H1 (cell line): Measurements from ENCODE around the gene SLC25A42. TPM values are rescaled to one million over a fixed set of nuclear protein-coding genes. Genes with fewer than 3 reads are reported as not detected.

Experiments
- CTCF ChIA-PET: fragments of 300-600 bp; sonication (Branson Sonifier 250); formaldehyde crosslinking; loops from one replicate; lab custom pipeline; 2021; ENCODE audit not compliant: partially characterized antibody; lab: Charles Lee
- POLR2A ChIA-PET: fragments of 300-600 bp; sonication (Branson Sonifier 250); formaldehyde crosslinking; loops from one replicate; lab custom pipeline; 2021; ENCODE audit warnings: inconsistent platforms; ENCODE audit not compliant: partially characterized antibody; lab: Charles Lee
- DNase-seq, 2 experiments: peaks; one replicate each; pipeline versions ENCODE4 v3.0.0 to v3.0.0-alpha.2; 2010 to 2022; ENCODE audit warnings: low spot score in 2 of 2, low read depth in 1 of 2, mixed read lengths in 1 of 2
- FAIRE-seq: peaks from 2 replicates; lab custom pipeline; 2011; peaks lifted over from hg19 to GRCh38; lab: Jason Lieb, UNC
- H2AFZ ChIP-seq: 2 replicates; pipeline ENCODE4 v1.8.1; 2012; ENCODE audit warnings: low read length, inconsistent platforms
- H2AK5ac ChIP-seq: 2 replicates; pipeline ENCODE4 v1.6.1; 2013; ENCODE audit warnings: low read depth, low read length
- H2BK120ac ChIP-seq: replicated peaks from 2 replicates; pipeline ENCODE3; 2013; ENCODE audit warnings: low read depth, low read length, inconsistent platforms
- H2BK12ac ChIP-seq: 2 replicates; pipeline ENCODE4 v1.6.1; 2013; ENCODE audit warnings: low read depth, low read length
- H2BK15ac ChIP-seq: 2 replicates; pipeline ENCODE4 v1.6.1; 2013; ENCODE audit warnings: low read length
- H2BK20ac ChIP-seq: 2 replicates; pipeline ENCODE4 v1.6.1; 2013; ENCODE audit warnings: low read length
- H2BK5ac ChIP-seq: 2 replicates; pipeline ENCODE4 v1.6.1; 2013; ENCODE audit warnings: low read depth, low read length
- H3K14ac ChIP-seq: 2 replicates; pipeline ENCODE4 v1.6.1; 2013; ENCODE audit warnings: inconsistent platforms; ENCODE audit not compliant: insufficient read length
- H3K18ac ChIP-seq: 2 replicates; pipeline ENCODE4 v1.6.1; 2013; ENCODE audit warnings: low read length; ENCODE audit errors: extremely low read depth
- H3K23ac ChIP-seq: 2 replicates; pipeline ENCODE4 v1.6.1; 2013; ENCODE audit warnings: inconsistent platforms; ENCODE audit not compliant: insufficient read length
- H3K23me2 ChIP-seq: 2 replicates; pipeline ENCODE4 v1.6.1; 2013; ENCODE audit warnings: low read depth, low read length
- H3K27ac ChIP-seq: 2 replicates; pipeline ENCODE4 v1.6.1; 2011; ENCODE audit warnings: low read depth, low read length, inconsistent platforms
- H3K27me3 ChIP-seq, 4 experiments: replicated peaks in 1 of 4; 1 replicate in 1 of 4; 2 replicates in 3 of 4; pipeline versions ENCODE4 v1.6.1 to v1.8.1; 2011 to 2013; ENCODE audit warnings: low read length in 3 of 4, mild to moderate bottlenecking in 3 of 4, inconsistent platforms in 2 of 4, mixed read lengths in 2 of 4, moderate library complexity in 1 of 4; ENCODE audit not compliant: control insufficient read depth in 3 of 4, insufficient read depth in 3 of 4; ENCODE audit errors: extremely low read depth in 1 of 4
- H3K36me3 ChIP-seq, 4 experiments: 2 replicates each; pipeline versions ENCODE4 v1.6.1 to v1.8.1; 2011 to 2013; ENCODE audit warnings: mild to moderate bottlenecking in 4 of 4, low read length in 3 of 4, moderate library complexity in 2 of 4, control low read depth in 1 of 4, inconsistent platforms in 1 of 4; ENCODE audit not compliant: insufficient read depth in 4 of 4, control insufficient read depth in 2 of 4
- H3K4ac ChIP-seq: replicated peaks from 2 replicates; pipeline ENCODE3; 2013; ENCODE audit warnings: low read length, low read depth, mixed read lengths, inconsistent platforms; ENCODE audit not compliant: insufficient read length
- H3K4me1 ChIP-seq, 4 experiments: replicated peaks in 1 of 4; 1 replicate in 1 of 4; 2 replicates in 3 of 4; pipeline versions ENCODE4 v1.6.1 to v1.8.1; 2011 to 2013; ENCODE audit warnings: low read length in 3 of 4, inconsistent platforms in 2 of 4, mixed read lengths in 1 of 4; ENCODE audit not compliant: insufficient read depth in 4 of 4, control insufficient read depth in 3 of 4
- H3K4me2 ChIP-seq, 2 experiments: 2 replicates each; pipeline versions ENCODE4 v1.6.1 to v1.8.1; 2011 to 2013; ENCODE audit warnings: low read depth in 2 of 2, low read length in 2 of 2, control low read depth in 1 of 2, inconsistent platforms in 1 of 2, mild to moderate bottlenecking in 1 of 2; ENCODE audit not compliant: insufficient read depth in 1 of 2
- H3K4me3 ChIP-seq, 4 experiments: fragments of 200-600, 300-600 bp in 1 of 4; sonication (generic), shearing (Covaris generic), sonication (Bioruptor Twin) in 1 of 4; 2 replicates each; pipeline versions ENCODE4 v1.5.1 to v1.8.1; 2011 to 2016; ENCODE audit warnings: low read length in 4 of 4, low read depth in 3 of 4, control low read depth in 2 of 4, inconsistent platforms in 2 of 4, mild to moderate bottlenecking in 2 of 4, mixed read lengths in 1 of 4, moderate library complexity in 1 of 4; ENCODE audit not compliant: insufficient read depth in 2 of 4; ENCODE audit errors: extremely low read depth in 1 of 4
- H3K56ac ChIP-seq: replicated peaks from 2 replicates; pipeline ENCODE3; 2013; ENCODE audit warnings: low read depth, mild to moderate bottlenecking, mixed read lengths, low read length, inconsistent platforms; ENCODE audit not compliant: insufficient read length
- H3K79me1 ChIP-seq: 2 replicates; pipeline ENCODE4 v1.6.1; 2013; ENCODE audit warnings: low read depth, low read length, control low read depth
- H3K79me2 ChIP-seq, 2 experiments: 2 replicates each; pipeline versions ENCODE4 v1.6.1 to v1.8.1; 2012 to 2013; ENCODE audit warnings: low read length in 2 of 2, mild to moderate bottlenecking in 2 of 2, inconsistent platforms in 1 of 2; ENCODE audit not compliant: insufficient read depth in 2 of 2, control insufficient read depth in 1 of 2
- H3K9ac ChIP-seq, 4 experiments: replicated peaks in 1 of 4; 1 replicate in 1 of 4; 2 replicates in 3 of 4; pipeline versions ENCODE4 v1.6.1 to v1.8.1; 2011 to 2013; ENCODE audit warnings: low read depth in 3 of 4, low read length in 3 of 4, control low read depth in 2 of 4, mild to moderate bottlenecking in 2 of 4, moderate library complexity in 2 of 4, inconsistent platforms in 1 of 4; ENCODE audit errors: extremely low read depth in 1 of 4
- H3K9me3 ChIP-seq, 2 experiments: 2 replicates each; pipeline versions ENCODE4 v1.6.1 to v1.8.1; 2012 to 2013; ENCODE audit warnings: mild to moderate bottlenecking in 2 of 2, moderate library complexity in 2 of 2, control low read depth in 1 of 2, inconsistent platforms in 1 of 2, low read depth in 1 of 2, low read length in 1 of 2, mixed read lengths in 1 of 2; ENCODE audit not compliant: insufficient read depth in 2 of 2
- H4K20me1 ChIP-seq, 2 experiments: replicated peaks in 1 of 2; 2 replicates each; pipeline versions ENCODE3 to v1.8.1; 2011 to 2013; ENCODE audit warnings: inconsistent platforms in 2 of 2, low read length in 2 of 2, mild to moderate bottlenecking in 1 of 2; ENCODE audit not compliant: insufficient read depth in 2 of 2, control insufficient read depth in 1 of 2
- H4K5ac ChIP-seq: 2 replicates; pipeline ENCODE4 v1.6.1; 2013; ENCODE audit warnings: low read length, low read depth, mixed read lengths, inconsistent platforms; ENCODE audit not compliant: insufficient read length
- H4K8ac ChIP-seq: 2 replicates; pipeline ENCODE4 v1.8.0; 2013; ENCODE audit warnings: mild to moderate bottlenecking, moderate library complexity, low read length, inconsistent platforms; ENCODE audit not compliant: insufficient read depth; ENCODE audit errors: extremely low read depth
- H4K91ac ChIP-seq: replicated peaks from 2 replicates; pipeline ENCODE3; 2013; ENCODE audit warnings: low read length, mixed read lengths, inconsistent platforms; ENCODE audit not compliant: insufficient read length
- CHD2 ChIP-seq: IDR thresholded peaks from 2 replicates; pipeline ENCODE4 v1.6.1; 2012; ENCODE audit warnings: low read length, improper control_type of control experiment
- FOSL1 ChIP-seq: IDR thresholded peaks from 2 replicates; pipeline ENCODE4 v1.6.1; 2011; ENCODE audit warnings: mild to moderate bottlenecking, low read depth, low read length, moderate library complexity; ENCODE audit not compliant: insufficient read depth
- KDM4A ChIP-seq: IDR thresholded peaks from one replicate; pipeline ENCODE4 v1.7.1; 2012; ENCODE audit warnings: low read depth, mild to moderate bottlenecking, moderate library complexity, low read length, inconsistent platforms; ENCODE audit not compliant: severe bottlenecking
- NRF1 ChIP-seq: IDR thresholded peaks from 2 replicates; pipeline ENCODE4 v1.6.1; 2011; ENCODE audit warnings: mild to moderate bottlenecking, low read depth, low read length, improper control_type of control experiment
- PHF8 ChIP-seq: fragments of 200-600 bp; sonication (generic); conservative IDR thresholded peaks from 2 replicates; pipeline ENCODE4 v1.7.1; 2012; ENCODE audit warnings: low read depth, mild to moderate bottlenecking, inconsistent platforms, low read length, moderate library complexity
- POLR2AphosphoS5 ChIP-seq: IDR thresholded peaks from 2 replicates; pipeline ENCODE4 v1.6.1; 2011; ENCODE audit warnings: low read depth, low read length
- RFX5 ChIP-seq: IDR thresholded peaks from 2 replicates; pipeline ENCODE4 v1.6.1; 2011; ENCODE audit warnings: low read depth, low read length, improper control_type of control experiment, borderline replicate concordance
- SIN3A ChIP-seq, 2 experiments: IDR thresholded peaks in 1 of 2; conservative IDR thresholded peaks in 1 of 2; 2 replicates each; pipeline ENCODE4 v1.6.1; 2011 to 2012; ENCODE audit warnings: low read length in 2 of 2, improper control_type of control experiment in 1 of 2, low read depth in 1 of 2, mild to moderate bottlenecking in 1 of 2
- SIX5 ChIP-seq: IDR thresholded peaks from 2 replicates; pipeline ENCODE4 v1.6.1; 2011; ENCODE audit warnings: mild to moderate bottlenecking, low read depth, low read length
- SP2 ChIP-seq: IDR thresholded peaks from 2 replicates; pipeline ENCODE4 v1.6.1; 2012; ENCODE audit warnings: mild to moderate bottlenecking, low read length, inconsistent platforms
- SP4 ChIP-seq: IDR thresholded peaks from 2 replicates; pipeline ENCODE4 v1.6.1; 2012; ENCODE audit warnings: low read length, inconsistent platforms
- TCF12 ChIP-seq: IDR thresholded peaks from 2 replicates; pipeline ENCODE4 v1.6.1; 2011; ENCODE audit warnings: low read depth, mild to moderate bottlenecking, low read length
- TEAD4 ChIP-seq: IDR thresholded peaks from 2 replicates; pipeline ENCODE4 v1.6.1; 2012; ENCODE audit warnings: low read depth, low read length, inconsistent platforms, mixed read lengths
- WGBS, 2 experiments: shearing (Covaris generic) in 1 of 2; methylation state at CpG; one replicate each; pipeline versions ENCODE4 v1.1.6 to v1.1.7; 2013 to 2015; ENCODE audit warnings: low lambda C conversion rate in 2 of 2, mixed read lengths in 2 of 2, inconsistent platforms in 1 of 2, low coverage in 1 of 2, missing lambda C conversion rate in 1 of 2; ENCODE audit not compliant: insufficient replicate concordance in 2 of 2, insufficient coverage in 1 of 2, insufficient read length in 1 of 2; ENCODE audit errors: extremely low coverage in 1 of 2, missing lambda C conversion rate in 1 of 2; 5-methylcytosine and 5-hydroxymethylcytosine counted together
- polyA plus RNA-seq, 7 experiments: library from polyadenylated mRNA; depleted of rRNA in 3 of 7; stranded (reverse) in 5 of 7; unstranded in 2 of 7; fragments of >200 nt in 5 of 7; fragments of 200-250 nt in 2 of 7; gene quantifications; 1 replicate in 5 of 7; 2 replicates in 1 of 7; 4 replicates in 1 of 7; pipeline versions ENCODE4 v1.2.1 to v1.2.3, GENCODE V29; 2011 to 2013; ENCODE audit warnings: missing spikeins in 2 of 7, mixed read lengths in 2 of 7
- total RNA-seq: library from RNA; stranded (reverse); fragmentation: NEBNext Ultra II Directional; extraction: Animal tissue kit (Norgen Biotek cat#: 25700); gene quantifications from 2 replicates; pipeline ENCODE4 v1.2.1, GENCODE V29; 2021

Gene SLC25A42
- total and polyA plus RNA-seq, 2 of the 8 experiments (the other 6 are each of a cell fraction or from before 2014, with no cell fraction given) = 5.9 to 6.2 TPM

- no peak for TF ChIP-seq FOSL1
- TF ChIP-seq PHF8 = no peak
- TF ChIP-seq RFX5 = no peak
- no peak for TF ChIP-seq SIX5
- TF ChIP-seq POLR2AphosphoS5 = no peak
- TF ChIP-seq TEAD4 = no peak
- no peak for TF ChIP-seq NRF1
- TF ChIP-seq TCF12 = no peak
- TF ChIP-seq SP2 = no peak
- TF ChIP-seq SP4 = no peak
- TF ChIP-seq SIN3A (conservative IDR thresholded peaks at IDR 0.05 in 1 of 2, IDR thresholded peaks at IDR 0.05 in 1 of 2; ENCODE audit: low read depth in 1 of 2, low read length in 2 of 2) = no peak
- TF ChIP-seq KDM4A = no peak
- TF ChIP-seq CHD2 = no peak
- TF ChIP-seq, all 59 proteins: peak for 0
- DNase-seq = no peak
- Histone ChIP-seq H3K9ac (no peak overlapping the region), H4K8ac (no peak overlapping the region), H3K4me2 (no peak overlapping the region), H3K4me1 (no peaks in the 10 kb centered on the region), H3K14ac (no peak overlapping the region), H2BK12ac (no peak overlapping the region), H3K36me3 (peaks cover 39 to 68% (median 55%) of the 10 kb centered on the region in 4 experiments), H3K79me1 (peaks cover 4% of the 10 kb centered on the region; the same call in 1 of the 2 replicates), H3K23me2 (no peaks in the 10 kb centered on the region), H2BK20ac (no peak overlapping the region), H3K23ac (no peak overlapping the region), H2BK120ac (no peak overlapping the region), H3K27ac (no peak overlapping the region), H2BK5ac (no peak overlapping the region), H4K5ac (no peak overlapping the region), H2AK5ac (no peak overlapping the region), H3K18ac (no peak overlapping the region), H3K4ac (no peak overlapping the region), H2AFZ (no peak overlapping the region), H3K4me3 (no peak overlapping the region), H3K56ac (no peak overlapping the region), H4K20me1 (peaks cover 7 to 19% of the 10 kb centered on the region in 2 experiments), H3K9me3 (no peaks in the 10 kb centered on the region), H2BK15ac (no peak overlapping the region), H3K79me2 (peaks cover 0 to 17% of the 10 kb centered on the region in 2 experiments; a peak in 2 of 4 replicates), H4K91ac (no peak overlapping the region), H3K27me3 (no peaks in the 10 kb centered on the region)
- WGBS, 2 experiments = 80% methylated on average over 4 of the region's 4 CpGs; no CpG with 5 or more reads in 1 of the 2 experiments
- ChIA-PET POLR2A (interaction anchor here (1.0 to 1.7 kb wide), 2 partner anchors 12 to 22 kb away, joined by 3 to 4 read pairs; no protein-coding TSS in a partner anchor), CTCF (interaction anchor here (1.4 kb wide), 1 partner anchor 27 kb away, joined by 5 read pairs; no protein-coding TSS in a partner anchor)
- FAIRE-seq = no peak
Measured at GRCh38 chr19:19022380-19022961, 41.3 kb upstream of the SLC25A42 start.
